ENCODE data around the gene ANGPT4. TPM values are rescaled to one million over a fixed set of nuclear protein-coding genes. Genes with fewer than 3 reads are reported as not detected.

The ANGPT4 gene
- total and polyA plus RNA-seq, 2 of the 13 experiments (the other 11 are each of a cell fraction or from before 2014, with no cell fraction given) = not detected

- no peak for TF ChIP-seq ZXDC (CRISPR knock-in tag; IDR thresholded peaks at IDR 0.05)
- TF ChIP-seq GTF3A (CRISPR knock-in tag; conservative IDR thresholded peaks at IDR 0.05) = no peak
Observed at GRCh38 chr20:845941-846893, 69.9 kb downstream of the ANGPT4 start (continued).

DNA sequence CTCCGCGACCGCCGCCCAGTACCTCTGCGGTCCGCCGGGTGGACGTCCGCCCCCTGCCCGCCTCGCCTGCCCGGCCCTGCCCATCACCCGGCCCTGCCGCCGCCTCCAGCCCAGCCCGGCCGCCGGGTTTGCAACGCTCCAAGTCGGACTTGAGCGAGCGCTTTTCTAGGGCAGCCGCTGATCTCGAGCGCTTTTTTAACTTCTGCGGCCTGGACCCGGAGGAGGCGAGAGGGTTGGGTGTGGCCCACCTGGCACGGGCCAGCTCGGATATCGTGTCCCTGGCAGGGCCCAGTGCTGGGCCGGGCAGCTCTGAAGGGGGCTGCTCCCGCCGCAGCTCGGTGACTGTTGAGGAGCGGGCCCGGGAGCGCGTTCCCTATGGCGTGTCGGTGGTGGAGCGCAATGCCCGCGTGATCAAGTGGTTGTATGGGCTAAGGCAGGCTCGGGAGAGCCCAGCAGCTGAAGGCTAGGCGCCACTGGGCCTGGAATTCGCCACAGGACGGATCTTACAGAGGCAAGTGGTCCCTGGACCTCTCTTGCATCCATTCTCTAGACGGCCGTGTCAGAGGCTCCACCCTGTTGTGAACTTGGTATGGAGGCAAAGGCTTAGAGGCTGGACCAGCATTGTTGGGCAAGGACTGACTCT is 70.8 kb downstream of the ANGPT4 start:
- Histone ChIP-seq H3K79me2 (ENCODE audit: insufficient read depth, low read length) (no peaks in the 10 kb centered on the region), H4K20me1 (ENCODE audit: insufficient read depth, low read length) (no peaks in the 10 kb centered on the region), H3K27me3 (ENCODE audit: control insufficient read depth in 1 of 2, insufficient read depth in 2 of 2, low read length in 2 of 2) (no peaks in the 10 kb centered on the region), H3K9ac (ENCODE audit: insufficient read depth, low read depth, low read length) (no peak overlapping the region), H3K4me1 (ENCODE audit: insufficient read depth, low read length) (peaks cover 12% of the 10 kb centered on the region), H2AFZ (ENCODE audit: low read length) (no peak overlapping the region), H3K9me3 (ENCODE audit: low read length) (no peaks in the 10 kb centered on the region), H3K4me3 (replicated peaks in 1 of 3; ENCODE audit: insufficient read depth in 1 of 3, low read depth in 2 of 3, low read length in 3 of 3) (no peak overlapping the region), H3K4me2 (ENCODE audit: low read depth, low read length) (no peak overlapping the region), H3K36me3 (replicated peaks in 1 of 2; ENCODE audit: control insufficient read depth in 1 of 2, insufficient read depth in 2 of 2, low read length in 2 of 2) (no peaks in the 10 kb centered on the region), H3K27ac (ENCODE audit: extremely low read length, insufficient read depth, low read length) (no peak overlapping the region)
- 94% methylated on average over 50 of the region's 50 CpGs for WGBS (ENCODE audit: low lambda C conversion rate)
- ChIA-PET CTCF (ENCODE audit: low intra/inter-chr PET ratio, low total read pairs) (no interaction called here), POLR2A (no interaction called here)
- FAIRE-seq (no peak), DNase-seq (ENCODE audit: low spot score) (no peak), ATAC-seq (no peak)
- in situ Hi-C loops (cut with HindIII; ENCODE audit: extremely low pct_ligation_motif_present, low pct_unique_long_range_greater_than_20kb) (no loop called here), intact Hi-C loops (cut with micrococcal nuclease; ENCODE audit: unreplicated experiment) (no loop called here)
- BruUV-seq (replicated peaks) = no TSS peak
- TF ChIP-seq NFIC (IDR thresholded peaks at IDR 0.05; ENCODE audit: low read length) = no peak
- no peak for TF ChIP-seq ZKSCAN8 (CRISPR knock-in tag; IDR thresholded peaks at IDR 0.05; ENCODE audit: borderline replicate concordance)
- no peak for TF ChIP-seq MAFK (conservative IDR thresholded peaks at IDR 0.05 in 1 of 2, IDR thresholded peaks at IDR 0.05 in 1 of 2; ENCODE audit: low read length in 2 of 2)
- TF ChIP-seq RBFOX2 (IDR thresholded peaks at IDR 0.05; ENCODE audit: low read depth, low read length) = no peak
- no peak for TF ChIP-seq ZNF660 (CRISPR knock-in tag; IDR thresholded peaks at IDR 0.05; ENCODE audit: borderline replicate concordance, low read depth)
- no peak for TF ChIP-seq SRY (CRISPR knock-in tag; IDR thresholded peaks at IDR 0.05)
- no peak for TF ChIP-seq REXO4 (CRISPR knock-in tag; IDR thresholded peaks at IDR 0.05; ENCODE audit: borderline replicate concordance)
- no peak for TF ChIP-seq ARNTL (CRISPR knock-in tag; IDR thresholded peaks at IDR 0.05)
- TF ChIP-seq TBX2 (CRISPR knock-in tag; IDR thresholded peaks at IDR 0.05; ENCODE audit: borderline replicate concordance) = no peak
- TF ChIP-seq SIX4 (CRISPR knock-in tag; IDR thresholded peaks at IDR 0.05) = no peak
- no peak for TF ChIP-seq CERS6 (CRISPR knock-in tag; IDR thresholded peaks at IDR 0.05)
- TF ChIP-seq PHB2 (IDR thresholded peaks at IDR 0.05; ENCODE audit: partially characterized antibody) = no peak
- TF ChIP-seq ZNF556 (CRISPR knock-in tag; IDR thresholded peaks at IDR 0.05; ENCODE audit: borderline replicate concordance) = no peak
- no peak for TF ChIP-seq NFKBIZ (CRISPR knock-in tag; IDR thresholded peaks at IDR 0.05)
- no peak for TF ChIP-seq ZFP36 (IDR thresholded peaks at IDR 0.05; ENCODE audit: borderline replicate concordance, low read depth, low read length, partially characterized antibody)
- TF ChIP-seq MXD4 (CRISPR knock-in tag; IDR thresholded peaks at IDR 0.05) = no peak
- TF ChIP-seq NFKB2 (CRISPR knock-in tag; IDR thresholded peaks at IDR 0.05; ENCODE audit: borderline replicate concordance) = no peak
- TF ChIP-seq ZNF10 (CRISPR knock-in tag; IDR thresholded peaks at IDR 0.05; ENCODE audit: borderline replicate concordance, low read depth) = no peak
